NCI-H69 (cell line): ENCODE results near the gene WDR41.
A peak's percentile ranks its signal among the peaks of the same experiment; 100 is the strongest.
"Not testable (repeated sequence)": the region's sequence is repeated elsewhere in the genome, so short reads cannot be mapped to it uniquely, and the experiment has no call there.

Source experiments
- DNase-seq: peaks from one replicate; lab custom pipeline; 2025; lab: John Stamatoyannopoulos, UW

Gene WDR41, protein sequence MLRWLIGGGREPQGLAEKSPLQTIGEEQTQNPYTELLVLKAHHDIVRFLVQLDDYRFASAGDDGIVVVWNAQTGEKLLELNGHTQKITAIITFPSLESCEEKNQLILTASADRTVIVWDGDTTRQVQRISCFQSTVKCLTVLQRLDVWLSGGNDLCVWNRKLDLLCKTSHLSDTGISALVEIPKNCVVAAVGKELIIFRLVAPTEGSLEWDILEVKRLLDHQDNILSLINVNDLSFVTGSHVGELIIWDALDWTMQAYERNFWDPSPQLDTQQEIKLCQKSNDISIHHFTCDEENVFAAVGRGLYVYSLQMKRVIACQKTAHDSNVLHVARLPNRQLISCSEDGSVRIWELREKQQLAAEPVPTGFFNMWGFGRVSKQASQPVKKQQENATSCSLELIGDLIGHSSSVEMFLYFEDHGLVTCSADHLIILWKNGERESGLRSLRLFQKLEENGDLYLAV

DNA sequence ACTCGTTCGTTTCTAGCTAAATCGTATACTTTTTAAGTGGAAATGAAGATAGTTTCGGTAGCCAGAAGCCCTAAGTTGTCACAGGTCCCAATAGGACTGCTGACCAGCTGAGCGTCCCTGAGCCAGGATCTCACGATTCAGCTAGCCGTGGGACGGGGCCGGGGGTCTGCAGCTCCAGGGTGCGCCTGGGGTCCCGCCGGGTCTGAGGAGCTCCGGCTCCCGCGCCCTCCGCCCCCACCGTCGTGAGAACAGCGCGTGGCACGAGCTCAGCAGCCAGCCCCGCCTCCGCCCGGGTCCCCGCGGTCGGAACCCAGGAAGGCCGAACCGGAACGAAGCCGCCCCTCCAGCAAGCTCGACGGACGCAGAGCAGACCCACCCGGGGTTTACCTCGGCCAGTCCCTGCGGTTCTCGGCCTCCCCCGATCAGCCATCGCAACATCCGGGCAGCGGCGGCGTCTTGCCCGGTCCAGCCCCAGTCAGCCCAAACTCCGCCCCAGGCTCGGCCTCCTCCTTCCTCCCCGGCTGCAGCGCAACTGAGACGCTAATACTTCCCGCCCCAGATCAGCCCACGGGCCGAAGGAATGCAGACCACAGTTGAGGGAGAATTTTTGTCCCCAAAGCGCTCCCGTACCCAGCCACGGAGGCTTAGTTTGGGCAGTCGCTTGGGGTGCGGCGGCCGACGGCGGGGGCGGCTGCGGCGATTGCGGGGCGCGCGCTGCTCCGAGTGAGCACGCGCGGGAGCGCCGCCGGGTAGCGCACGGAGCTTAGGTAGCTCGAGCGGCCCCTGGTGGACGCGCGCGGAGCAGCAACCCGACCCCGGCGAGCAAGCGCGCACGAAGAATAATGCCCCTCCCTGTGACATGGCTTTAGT, at the start of gene WDR41:
TSS of gene WDR41 (minus strand) at position 534 of the 870 bp plus-strand sequence. CDS start at position 438, 96 bp downstream.
- peak; percentile 99 for DNase-seq

GRCh38 chr5:77531297-77531696, 39.2 kb upstream of the WDR41 start:
- no peak for DNase-seq

GRCh38 chr5:77518304-77518703, 26.2 kb upstream of the WDR41 start:
- peak; percentile 77 for DNase-seq

- DNase-seq, result no peak
Observed at GRCh38 chr5:77514457-77514856, 22.3 kb upstream of the WDR41 start.

DNA sequence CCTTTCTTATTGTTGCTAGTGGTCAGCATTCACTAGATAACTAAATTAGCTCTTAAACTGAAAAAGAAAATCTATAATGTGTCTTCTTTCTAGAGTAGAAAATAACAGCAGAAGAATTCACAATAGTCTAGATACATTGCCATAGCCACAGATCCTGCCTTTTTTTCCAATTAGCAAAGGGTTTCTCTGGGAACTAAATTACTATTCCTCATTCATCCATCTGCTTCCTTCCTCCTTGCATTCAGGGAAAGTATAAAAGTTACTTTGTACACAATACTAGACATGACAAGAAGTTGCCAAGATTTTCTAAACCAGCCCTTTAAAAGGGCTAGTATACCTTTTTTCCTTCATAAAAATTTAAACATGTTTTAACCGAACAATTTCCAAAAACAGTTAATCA, 21.2 kb upstream of the WDR41 start:
- no peak for DNase-seq

DNA sequence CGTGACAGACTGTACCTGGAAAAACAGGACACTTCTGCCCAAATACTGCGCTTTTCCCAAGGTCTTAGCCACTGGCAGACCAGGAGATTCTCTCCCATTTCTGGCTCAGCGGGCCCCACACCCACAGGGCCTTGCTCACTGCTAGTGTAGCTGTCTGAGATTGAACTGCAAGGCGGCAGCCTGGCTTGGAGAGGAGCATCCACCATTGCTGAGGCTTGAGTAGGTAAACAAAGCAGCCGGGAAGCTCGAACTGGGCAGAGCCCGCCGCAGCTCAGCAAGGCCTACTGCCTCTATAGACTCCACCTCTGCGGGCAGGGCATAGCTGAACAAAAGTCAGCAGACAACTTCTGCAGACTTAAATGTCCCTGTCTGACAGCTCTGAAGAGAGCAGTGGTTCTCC, 9.0 kb upstream of the WDR41 start:
- not testable (repeated sequence) for DNase-seq

DNA sequence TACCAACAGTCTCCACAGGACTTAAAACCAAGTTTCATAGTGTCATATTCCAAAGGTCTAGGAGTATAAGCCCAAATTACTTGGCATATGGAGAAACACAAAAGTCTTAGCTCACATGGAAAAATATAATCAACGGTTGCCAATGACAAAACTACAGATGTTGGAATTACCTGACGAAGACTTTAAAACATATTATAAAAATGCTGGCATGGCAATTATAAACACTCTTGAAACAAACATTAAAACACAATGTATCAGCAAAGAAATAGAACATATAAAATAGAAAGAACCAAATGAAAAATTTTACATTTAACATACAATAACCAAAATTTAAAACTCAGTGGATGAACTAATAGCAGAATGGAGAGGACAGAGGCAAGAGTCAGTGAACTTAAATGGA, 7.9 kb upstream of the WDR41 start:
- no peak for DNase-seq

DNA sequence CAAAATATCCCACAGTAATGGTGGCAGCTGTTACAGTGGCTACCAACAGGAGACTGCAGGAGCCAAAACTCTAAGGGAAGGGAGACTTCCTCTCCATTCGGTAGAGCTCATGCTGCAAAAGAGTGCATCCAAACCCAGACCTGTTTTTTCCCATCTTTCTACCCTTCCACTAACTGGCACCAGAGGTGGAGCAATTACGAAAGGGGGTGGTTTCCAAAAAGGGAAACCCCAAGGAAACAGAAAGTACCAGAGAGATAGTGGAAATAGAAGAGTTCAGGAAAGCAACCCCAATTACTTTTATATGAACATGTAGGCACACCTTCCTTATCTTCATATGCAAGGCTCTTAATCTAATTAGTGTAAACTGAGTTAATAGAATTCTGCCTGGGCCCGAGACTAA, 7.3 kb upstream of the WDR41 start:
- no peak for DNase-seq

DNA sequence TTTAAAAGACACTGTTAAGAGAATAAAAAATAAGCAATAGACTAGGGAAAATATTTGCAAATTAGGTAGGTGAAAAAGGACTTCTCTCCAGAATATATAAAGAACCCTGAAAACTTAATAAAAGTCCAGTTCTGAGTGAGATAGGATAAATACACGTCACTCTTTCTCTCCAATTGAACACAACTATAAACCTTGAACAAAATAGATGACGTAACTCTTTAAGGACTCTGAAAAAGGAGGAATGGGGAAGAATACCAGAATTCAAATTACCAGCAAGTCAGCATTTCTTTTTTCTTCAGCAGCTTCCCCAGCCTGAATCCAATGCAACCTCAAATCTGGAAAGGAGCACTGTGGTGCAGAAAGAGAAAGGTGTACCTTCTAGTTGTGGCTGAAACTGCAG, 6.8 kb upstream of the WDR41 start:
- DNase-seq, result no peak

GRCh38 chr5:77494935-77495334, 2.8 kb upstream of the WDR41 start:
- DNase-seq, result no peak

GRCh38 chr5:77492653-77493000, 511 bp upstream of the WDR41 start:
- no peak for DNase-seq

DNA sequence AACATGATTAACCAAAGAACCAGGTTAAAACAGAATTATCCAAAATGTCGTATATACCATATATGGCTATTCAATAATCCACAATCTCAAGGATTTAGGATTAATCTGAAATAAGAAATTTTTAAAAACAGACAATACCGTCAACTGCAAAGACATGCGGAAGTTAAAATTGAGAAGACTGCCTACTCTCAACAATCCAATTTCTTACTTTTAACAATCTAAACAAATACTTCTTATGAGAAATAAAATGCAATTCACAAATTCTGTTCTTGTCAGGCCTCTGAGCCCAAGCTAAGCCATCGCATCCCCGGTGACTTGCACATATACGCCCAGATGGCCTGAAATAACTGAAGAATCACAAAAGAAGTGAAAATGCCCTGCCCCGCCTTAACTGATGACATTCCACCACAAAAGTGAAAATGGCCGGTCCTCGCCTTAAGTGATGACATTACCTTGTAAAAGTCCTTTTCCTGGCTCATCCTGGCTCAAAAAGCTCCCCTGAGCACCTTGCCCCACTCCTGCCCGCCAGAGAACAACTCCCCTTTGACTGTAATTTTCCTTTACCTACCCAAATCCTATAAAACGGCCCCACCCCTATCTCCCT, 1.3 kb downstream of the WDR41 start:
- DNase-seq, result peak; percentile 23

GRCh38 chr5:77486344-77486962, 5.7 kb downstream of the WDR41 start:
- DNase-seq, result peak; percentile 96

DNA sequence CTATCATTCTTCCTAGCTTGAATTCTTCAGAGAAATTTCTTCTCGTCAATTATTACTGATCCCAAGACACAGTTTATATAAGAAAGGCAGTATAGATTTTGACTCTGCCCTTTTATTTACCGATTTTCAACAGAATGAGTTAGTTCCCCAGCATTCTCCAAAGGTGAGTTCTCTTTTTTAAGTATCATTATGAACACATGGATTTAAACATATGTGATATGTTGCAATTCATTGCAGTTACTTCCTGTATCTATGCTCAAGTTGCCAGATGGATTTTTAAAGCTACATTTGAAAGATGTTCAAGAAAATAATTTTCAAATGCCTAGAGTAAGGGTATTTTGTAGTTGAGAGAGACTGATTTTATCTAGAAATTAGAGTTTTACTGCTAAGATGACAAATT, 8.4 kb downstream of the WDR41 start:
- no peak for DNase-seq

GRCh38 chr5:77475041-77475440, 17.1 kb downstream of the WDR41 start:
- DNase-seq, result peak; percentile 32

DNA sequence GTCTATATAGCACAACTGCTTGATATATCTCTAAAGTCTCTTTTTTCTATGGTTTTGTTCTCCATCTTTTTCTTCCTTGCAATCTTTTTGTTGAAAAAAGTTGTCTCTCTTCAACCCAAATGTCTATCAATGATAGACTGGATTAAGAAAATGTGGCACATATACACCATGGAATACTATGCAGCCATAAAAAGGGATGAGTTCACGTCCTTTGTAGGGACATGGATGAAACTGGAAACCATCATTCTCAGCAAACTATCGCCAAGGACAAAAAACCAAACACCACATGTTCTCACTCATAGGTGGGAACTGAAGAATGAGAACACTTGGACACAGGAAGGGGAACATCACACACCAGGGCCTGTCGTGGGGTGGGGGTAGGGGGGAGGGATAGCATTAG, 23.2 kb downstream of the WDR41 start:
- not testable (repeated sequence) for DNase-seq

DNA sequence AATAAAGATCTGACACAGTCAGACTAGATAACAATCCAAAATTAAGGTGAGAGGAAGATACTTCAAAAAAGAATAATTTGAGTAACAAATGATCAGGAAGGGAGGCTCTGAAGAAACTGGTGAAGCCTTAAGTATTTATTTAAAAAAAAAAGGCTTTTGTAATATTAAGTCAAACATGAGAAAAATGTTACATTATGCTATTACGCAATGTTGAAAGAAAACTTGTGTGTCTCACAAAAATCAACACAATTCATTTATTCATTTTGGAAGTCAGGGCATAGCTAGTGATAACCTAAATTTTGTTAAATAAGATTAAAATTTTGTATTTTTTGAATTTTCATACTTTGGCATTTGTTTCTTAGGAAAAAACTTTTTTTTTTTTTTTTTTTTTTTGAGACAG, 28.2 kb downstream of the WDR41 start:
- no peak for DNase-seq

- no peak for DNase-seq
Observed at GRCh38 chr5:77461287-77461686, 30.8 kb downstream of the WDR41 start.

GRCh38 chr5:77454123-77454522, 38.0 kb downstream of the WDR41 start:
- no peak for DNase-seq

DNA sequence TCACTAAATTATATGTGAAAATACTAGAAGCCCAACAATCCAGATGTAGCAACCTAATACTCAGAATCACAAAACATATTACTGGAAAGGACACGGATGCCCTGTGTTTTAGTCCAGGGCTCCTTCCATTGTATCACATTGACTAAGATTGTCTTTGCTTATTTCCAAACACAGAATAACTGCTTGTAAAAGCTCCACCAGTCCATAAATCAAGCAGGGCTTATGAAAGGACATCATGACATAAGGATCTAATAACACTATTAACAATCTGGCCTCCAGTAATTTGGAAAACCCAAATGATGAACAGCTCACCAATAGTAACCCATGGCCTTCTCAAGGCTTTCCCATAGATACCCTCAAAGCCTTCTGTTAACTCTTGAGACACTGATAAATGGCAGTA, 39.8 kb downstream of the WDR41 start:
- peak; percentile 79 for DNase-seq

GRCh38 chr5:77449981-77450380, 42.1 kb downstream of the WDR41 start:
- DNase-seq, result no peak

DNA sequence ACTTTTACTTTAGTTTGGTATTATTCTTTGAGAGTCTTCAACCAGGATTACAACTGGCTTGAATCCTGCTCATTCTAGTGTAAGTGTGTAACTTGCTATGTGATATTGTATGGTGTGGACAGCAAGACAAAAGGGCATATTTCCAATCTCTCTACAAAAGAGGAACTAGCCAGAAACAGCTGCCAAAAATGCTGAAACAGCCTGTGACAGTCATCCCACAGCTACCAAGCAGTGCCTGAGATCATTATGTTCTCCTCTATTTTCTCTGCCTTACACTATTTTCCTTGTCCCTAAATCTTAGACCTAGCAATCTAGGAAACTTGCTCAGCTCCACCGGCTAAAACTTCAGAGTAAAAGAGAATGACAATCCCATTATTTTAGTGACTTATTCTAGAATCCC, 42.8 kb downstream of the WDR41 start:
- no peak for DNase-seq
